Measurements from ENCODE around the gene WDR7. TPM values are rescaled to one million over a fixed set of nuclear protein-coding genes. Genes with fewer than 3 reads are reported as not detected.

The WDR7 gene
- total RNA-seq, 1 donor from 2014 or later: 23.1 TPM

- DNase-seq: no peak
- no peak for ATAC-seq (ENCODE audit: poor library complexity)
- intact Hi-C loops (cut with DNase I): no loop called here
These were observed 426.0 kb downstream of the WDR7 start for GRCh38 chr18:57077005-57077765.

DNA sequence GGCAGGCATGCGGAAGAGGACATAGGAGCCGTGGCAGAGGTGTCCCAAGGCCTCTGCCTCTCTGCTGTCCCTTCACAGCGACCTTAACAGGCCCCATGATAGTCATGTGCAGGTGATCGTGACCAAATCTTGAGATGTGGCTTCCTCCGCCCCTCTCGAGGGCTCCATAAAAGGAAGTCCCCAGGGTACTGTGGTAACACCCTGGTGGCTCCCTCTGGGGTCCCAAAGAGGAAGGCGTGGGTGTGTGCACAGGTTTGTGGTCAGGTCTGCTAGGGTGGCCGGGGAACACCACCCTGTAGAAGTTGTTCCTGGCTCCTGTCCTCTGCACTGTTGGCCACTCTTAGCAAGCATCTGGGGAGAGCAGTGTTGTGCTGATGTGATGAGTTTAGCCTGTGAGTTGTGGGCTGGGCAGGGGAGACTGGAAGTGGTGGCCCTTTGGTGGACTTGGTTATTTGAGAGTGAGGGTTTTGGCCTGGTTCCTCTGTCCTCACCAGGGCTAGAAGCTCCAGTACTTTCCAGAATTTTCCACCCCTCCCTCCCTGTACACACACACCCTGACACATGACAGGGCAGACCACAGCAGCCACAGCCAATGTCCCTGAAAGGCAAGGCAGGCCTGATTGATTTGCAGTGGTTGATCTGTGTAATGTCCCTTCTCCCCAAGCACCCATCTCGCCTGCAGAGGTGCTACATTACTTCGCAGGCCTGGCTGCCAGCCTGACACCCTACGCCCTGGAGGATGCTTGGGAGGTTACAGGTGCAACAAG lies 426.8 kb downstream of the WDR7 start:
- intact Hi-C loops (cut with DNase I): no loop called here
- DNase-seq (no peak), ATAC-seq (ENCODE audit: poor library complexity) (no peak)

DNA sequence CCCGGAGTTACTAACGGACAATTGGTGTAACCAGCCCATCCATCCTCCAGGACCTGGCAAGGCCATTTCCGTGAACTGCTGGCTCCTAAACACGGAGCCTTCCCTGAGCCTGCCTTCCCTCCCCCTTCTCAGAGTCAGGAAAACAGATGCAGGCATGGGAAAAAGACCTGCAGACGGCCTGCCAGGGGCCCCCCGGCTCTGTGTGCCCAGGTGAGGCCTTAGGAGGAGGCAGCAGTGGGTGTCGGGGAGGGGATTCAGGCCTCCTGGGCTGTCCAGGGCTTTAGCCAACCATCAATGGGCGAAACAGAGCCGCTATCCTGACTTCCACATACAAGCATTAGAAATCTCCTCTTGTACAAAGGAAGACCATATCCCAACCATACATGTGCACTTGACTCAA lies 427.5 kb downstream of the WDR7 start:
- DNase-seq (no peak), ATAC-seq (ENCODE audit: poor library complexity) (no peak)
- intact Hi-C loops (cut with DNase I): no loop called here

DNA sequence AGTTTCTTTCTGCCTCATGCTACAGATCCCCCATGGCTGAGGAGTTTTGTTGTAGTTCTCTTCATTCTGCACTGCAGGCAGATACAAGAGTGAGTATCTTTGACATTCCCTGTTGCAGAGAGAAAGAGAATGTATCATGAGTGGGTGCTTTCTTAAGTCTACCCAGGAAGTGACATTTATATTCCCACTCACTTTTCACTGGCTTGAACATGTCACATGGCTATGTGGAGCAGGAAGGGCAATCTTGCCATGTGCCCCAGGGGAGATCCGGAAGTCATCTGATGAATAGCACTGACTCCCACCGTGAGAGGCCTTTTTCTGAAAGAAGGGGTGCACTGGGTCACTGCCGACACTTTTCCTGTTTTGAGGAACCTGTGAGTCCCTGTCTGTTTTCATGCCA lies 429.3 kb downstream of the WDR7 start:
- intact Hi-C loops (cut with DNase I): no loop called here
- DNase-seq (no peak), ATAC-seq (ENCODE audit: poor library complexity) (no peak)

GRCh38 chr18:57081899-57082298 lies 430.7 kb downstream of the WDR7 start:
- ATAC-seq (ENCODE audit: poor library complexity): no peak
- intact Hi-C loops (cut with DNase I): no loop called here
- no peak for DNase-seq

DNA sequence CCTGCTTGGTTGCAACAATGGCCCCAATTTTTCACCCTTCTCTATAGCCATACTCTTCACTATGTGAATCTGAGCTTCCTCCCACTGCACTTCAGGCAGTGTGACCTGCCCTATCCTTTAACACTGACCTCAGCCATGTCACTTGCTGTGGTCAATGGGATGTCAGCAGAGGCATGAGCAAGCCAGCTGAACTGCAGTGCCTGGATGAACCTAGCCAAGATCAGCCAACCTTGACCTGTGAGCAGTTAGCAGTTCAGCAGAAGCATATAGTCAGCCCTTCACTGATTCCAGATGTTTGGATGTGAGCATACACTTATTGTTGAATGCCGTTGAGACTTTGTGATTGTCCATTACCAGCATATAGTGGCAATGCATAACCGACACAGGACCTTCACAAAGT lies 432.3 kb downstream of the WDR7 start:
- DNase-seq: no peak
- intact Hi-C loops (cut with DNase I): no loop called here
- ATAC-seq (ENCODE audit: poor library complexity): no peak

DNA sequence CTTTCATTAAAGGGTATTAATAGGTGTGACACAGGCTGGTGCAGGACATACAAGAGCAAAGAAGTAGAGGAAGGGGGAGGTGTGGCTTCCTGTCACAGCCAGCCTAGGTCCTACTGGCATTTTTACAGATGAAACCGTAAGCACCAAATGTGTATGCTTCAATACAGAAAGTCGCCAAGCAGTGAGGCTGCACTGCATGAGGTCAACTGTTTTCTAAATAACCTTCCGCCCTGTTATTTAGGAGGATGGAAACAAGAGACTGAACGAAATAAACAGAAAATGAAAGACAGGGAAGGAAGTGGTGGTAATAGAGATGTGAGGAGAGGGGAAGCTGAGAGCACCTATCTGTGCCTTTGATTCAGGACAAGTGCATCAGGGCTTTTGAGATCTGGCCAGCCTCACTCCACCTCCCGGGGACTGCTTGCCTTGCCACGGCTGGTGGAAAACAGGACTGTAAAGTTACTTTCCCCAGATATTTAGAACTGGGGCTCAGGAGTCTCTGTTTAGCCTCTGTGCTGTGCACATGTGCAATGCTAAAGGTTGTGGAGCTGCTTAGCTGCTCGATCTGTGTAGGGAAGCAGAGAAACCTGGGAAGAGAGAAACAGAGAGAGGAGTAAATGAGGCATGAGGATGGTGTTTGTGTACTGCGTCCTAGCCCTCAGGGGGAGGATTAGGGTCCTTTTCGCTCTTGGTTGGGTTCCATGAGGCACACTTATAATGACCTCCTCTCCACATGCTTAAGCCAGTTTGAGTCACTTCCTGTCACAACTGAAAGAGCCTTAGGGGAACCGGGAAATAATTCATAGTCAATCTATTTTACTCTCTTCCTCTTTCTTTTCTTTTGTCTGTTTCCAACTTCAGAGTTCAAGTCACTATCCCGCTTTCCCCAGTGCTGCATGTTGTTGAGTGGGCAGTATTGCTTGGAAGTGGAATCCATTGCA lies 433.4 kb downstream of the WDR7 start:
- intact Hi-C loops (cut with DNase I): no loop called here
- ATAC-seq (ENCODE audit: poor library complexity) (no peak), DNase-seq (no peak)

GRCh38 chr18:57085371-57085770 lies 434.2 kb downstream of the WDR7 start:
- intact Hi-C loops (cut with DNase I): no loop called here
- ATAC-seq (ENCODE audit: poor library complexity): no peak
- no peak for DNase-seq

DNA sequence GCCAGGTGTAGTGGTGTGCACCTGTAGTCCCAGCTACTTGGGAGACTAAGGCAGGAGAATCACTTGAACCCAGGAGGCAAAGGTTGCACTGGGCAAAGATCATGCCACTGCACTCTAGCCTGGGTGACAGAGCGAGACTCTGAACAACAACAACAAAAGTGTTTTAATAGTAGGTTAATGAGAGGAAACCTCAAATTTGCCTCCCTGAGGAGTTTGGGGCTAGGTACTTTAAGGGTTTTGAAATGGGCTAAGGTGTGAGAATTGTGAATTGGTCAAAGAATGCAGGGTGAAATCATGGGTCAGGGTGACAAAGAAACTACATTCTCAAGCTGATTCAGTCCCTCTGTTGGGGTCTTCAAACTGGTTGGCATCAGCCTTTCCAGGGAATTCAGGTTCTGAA lies 435.0 kb downstream of the WDR7 start:
- DNase-seq: no peak
- intact Hi-C loops (cut with DNase I): no loop called here
- ATAC-seq (ENCODE audit: poor library complexity): no peak

Other genes starting within 250 kb of the WDR7 start
- gene TXNL1, start 12.8 kb upstream of the WDR7 start, total RNA-seq: 113 TPM

Measured in Right ventricle myocardium superior (tissue), 1 donor.